MM.1S (cell line): ENCODE results near the gene CDC123.

Experiments
- DNase-seq: peaks from one replicate; pipeline ENCODE4 v3.0.0-alpha.2; 2015
- H2AFZ ChIP-seq: fragments of 300-600 bp; sonication (generic); 2 replicates; pipeline ENCODE4 v1.6.0; 2016; ENCODE audit warnings: antibody characterized with exemption, low read length
- H3F3A ChIP-seq: fragments of 300-600 bp; sonication (generic); 2 replicates; pipeline ENCODE4 v1.6.1; 2016; ENCODE audit warnings: mild to moderate bottlenecking, antibody characterized with exemption, low read length, moderate library complexity, mixed read lengths; ENCODE audit not compliant: insufficient read depth
- H3K27ac ChIP-seq: fragments of 300-600 bp; sonication (generic); 2 replicates; pipeline ENCODE4 v1.5.1; 2016; ENCODE audit warnings: mild to moderate bottlenecking, low read length
- H3K27me3 ChIP-seq: fragments of 300-600 bp; sonication (generic); replicated peaks from 2 replicates; pipeline ENCODE4 v1.6.0; 2016; ENCODE audit warnings: low read length; ENCODE audit not compliant: insufficient read depth
- H3K36me3 ChIP-seq: fragments of 300-600 bp; sonication (generic); replicated peaks from 2 replicates; pipeline ENCODE4 v1.6.1; 2016; ENCODE audit warnings: mild to moderate bottlenecking, low read length, mixed read lengths; ENCODE audit not compliant: insufficient read depth
- H3K4me1 ChIP-seq: fragments of 300-600 bp; sonication (generic); 2 replicates; pipeline ENCODE4 v1.6.1; 2016; ENCODE audit warnings: low read length, mixed read lengths
- H3K4me2 ChIP-seq: fragments of 300-600 bp; sonication (generic); 2 replicates; pipeline ENCODE4 v1.6.0; 2016; ENCODE audit warnings: low read depth, low read length
- H3K4me3 ChIP-seq: fragments of 300-600 bp; sonication (generic); 2 replicates; pipeline ENCODE4 v1.5.1; 2016; ENCODE audit warnings: low read length, mixed read lengths
- H3K79me2 ChIP-seq: fragments of 300-600 bp; sonication (generic); 2 replicates; pipeline ENCODE4 v1.6.1; 2016; ENCODE audit warnings: mixed run types, low read length, mixed read lengths
- H3K9ac ChIP-seq: fragments of 300-600 bp; sonication (generic); 2 replicates; pipeline ENCODE4 v1.6.1; 2016; ENCODE audit warnings: low read length, mixed read lengths
- H3K9me2 ChIP-seq: fragments of 300-600 bp; sonication (generic); replicated peaks from 2 replicates; pipeline ENCODE4 v1.6.1; 2016; ENCODE audit warnings: mild to moderate bottlenecking, low read length, mixed read lengths; ENCODE audit not compliant: insufficient read depth
- H3K9me3 ChIP-seq: fragments of 300-600 bp; sonication (generic); replicated peaks from 2 replicates; pipeline ENCODE4 v1.6.1; 2016; ENCODE audit warnings: mild to moderate bottlenecking, low read length, mixed read lengths; ENCODE audit not compliant: insufficient read depth
- H4K20me1 ChIP-seq: fragments of 300-600 bp; sonication (generic); 2 replicates; pipeline ENCODE4 v1.6.1; 2016; ENCODE audit warnings: mild to moderate bottlenecking, low read length, moderate library complexity, mixed read lengths; ENCODE audit not compliant: insufficient read depth
- EZH2 ChIP-seq: fragments of 300-600 bp; sonication (generic); optimal IDR thresholded peaks from 2 replicates; pipeline ENCODE3; 2017; ENCODE audit warnings: low read depth, mild to moderate bottlenecking, antibody characterized with exemption, low read length, mixed read lengths
- EZH2phosphoT487 ChIP-seq: fragments of 300-600 bp; sonication (generic); IDR thresholded peaks from 2 replicates; pipeline ENCODE4 v1.6.1; 2018; ENCODE audit warnings: antibody characterized with exemption, low read length
- TF ChIP-seq, protein P1 (sequence below): fragments of 300-600 bp; sonication (generic); IDR thresholded peaks from 2 replicates; pipeline ENCODE4 v1.5.1; 2016; ENCODE audit warnings: antibody characterized with exemption, low read length, mixed read lengths

The CDC123 gene

DNA sequence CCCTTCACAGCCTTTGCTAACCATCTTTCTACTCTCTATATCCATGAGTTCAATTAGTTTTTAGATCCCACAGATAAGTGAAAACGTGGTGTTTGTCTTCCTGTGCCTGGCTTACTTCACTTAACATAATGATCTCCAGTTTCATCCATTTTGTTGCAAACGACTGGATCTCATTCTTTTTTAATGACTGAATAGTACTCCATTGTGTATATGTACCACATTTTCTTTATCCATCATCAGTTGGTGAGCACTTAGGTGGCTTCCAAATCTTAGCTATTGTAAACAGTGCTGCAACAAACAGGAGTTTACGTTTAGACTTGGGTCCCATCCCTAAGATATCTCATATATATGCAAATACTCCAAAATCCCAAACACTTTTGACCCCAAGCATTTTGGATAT, 9.1 kb downstream of the CDC123 start:
- Histone ChIP-seq H4K20me1 (no peaks in the 10 kb centered on the region), H3F3A (no peaks in the 10 kb centered on the region), H2AFZ (no peak overlapping the region), H3K9ac (no peak overlapping the region), H3K79me2 (peaks cover 91% of the 10 kb centered on the region), H3K4me3 (no peak overlapping the region), H3K9me2 (no peaks in the 10 kb centered on the region), H3K9me3 (no peaks in the 10 kb centered on the region), H3K4me2 (no peak overlapping the region), H3K27ac (no peak overlapping the region), H3K4me1 (no peaks in the 10 kb centered on the region), H3K36me3 (no peaks in the 10 kb centered on the region; the same call in 1 of the 2 replicates), H3K27me3 (no peaks in the 10 kb centered on the region)
- TF ChIP-seq EZH2: no peak
- no peak for TF ChIP-seq EZH2phosphoT487
- TF ChIP-seq, protein P1, sequence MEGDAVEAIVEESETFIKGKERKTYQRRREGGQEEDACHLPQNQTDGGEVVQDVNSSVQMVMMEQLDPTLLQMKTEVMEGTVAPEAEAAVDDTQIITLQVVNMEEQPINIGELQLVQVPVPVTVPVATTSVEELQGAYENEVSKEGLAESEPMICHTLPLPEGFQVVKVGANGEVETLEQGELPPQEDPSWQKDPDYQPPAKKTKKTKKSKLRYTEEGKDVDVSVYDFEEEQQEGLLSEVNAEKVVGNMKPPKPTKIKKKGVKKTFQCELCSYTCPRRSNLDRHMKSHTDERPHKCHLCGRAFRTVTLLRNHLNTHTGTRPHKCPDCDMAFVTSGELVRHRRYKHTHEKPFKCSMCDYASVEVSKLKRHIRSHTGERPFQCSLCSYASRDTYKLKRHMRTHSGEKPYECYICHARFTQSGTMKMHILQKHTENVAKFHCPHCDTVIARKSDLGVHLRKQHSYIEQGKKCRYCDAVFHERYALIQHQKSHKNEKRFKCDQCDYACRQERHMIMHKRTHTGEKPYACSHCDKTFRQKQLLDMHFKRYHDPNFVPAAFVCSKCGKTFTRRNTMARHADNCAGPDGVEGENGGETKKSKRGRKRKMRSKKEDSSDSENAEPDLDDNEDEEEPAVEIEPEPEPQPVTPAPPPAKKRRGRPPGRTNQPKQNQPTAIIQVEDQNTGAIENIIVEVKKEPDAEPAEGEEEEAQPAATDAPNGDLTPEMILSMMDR: no peak
- no peak for DNase-seq

DNA sequence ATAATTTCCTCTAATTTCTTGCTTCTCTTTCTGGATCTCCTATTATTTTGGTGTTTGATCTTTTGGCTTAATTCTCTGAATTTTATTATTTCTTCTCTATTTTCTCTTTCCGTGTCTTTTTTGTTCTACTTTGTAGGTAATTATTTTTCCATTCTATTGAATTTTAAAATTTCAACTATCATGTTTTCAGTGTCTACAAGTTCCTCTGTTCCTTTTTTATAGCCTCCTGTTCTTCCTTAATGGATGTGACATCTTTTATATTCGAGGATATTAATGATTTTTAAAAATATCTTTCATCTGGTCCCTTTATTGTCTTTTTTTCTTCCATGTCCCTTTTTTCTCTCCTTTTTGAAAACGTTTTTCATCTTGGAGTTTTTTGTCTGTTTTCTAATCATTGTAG, 11.1 kb downstream of the CDC123 start:
- Histone ChIP-seq H3K79me2 (peaks cover 71% of the 10 kb centered on the region), H3K9me2 (no peaks in the 10 kb centered on the region), H3F3A (no peaks in the 10 kb centered on the region), H4K20me1 (no peaks in the 10 kb centered on the region), H3K27ac (no peak overlapping the region), H3K4me3 (no peak overlapping the region), H3K36me3 (peaks cover 4% of the 10 kb centered on the region), H3K27me3 (no peaks in the 10 kb centered on the region), H2AFZ (no peak overlapping the region), H3K4me2 (no peak overlapping the region), H3K9ac (no peak overlapping the region), H3K9me3 (no peaks in the 10 kb centered on the region), H3K4me1 (no peaks in the 10 kb centered on the region)
- DNase-seq: no peak
- TF ChIP-seq, protein P1: no peak
- TF ChIP-seq EZH2phosphoT487: no peak
- no peak for TF ChIP-seq EZH2

DNA sequence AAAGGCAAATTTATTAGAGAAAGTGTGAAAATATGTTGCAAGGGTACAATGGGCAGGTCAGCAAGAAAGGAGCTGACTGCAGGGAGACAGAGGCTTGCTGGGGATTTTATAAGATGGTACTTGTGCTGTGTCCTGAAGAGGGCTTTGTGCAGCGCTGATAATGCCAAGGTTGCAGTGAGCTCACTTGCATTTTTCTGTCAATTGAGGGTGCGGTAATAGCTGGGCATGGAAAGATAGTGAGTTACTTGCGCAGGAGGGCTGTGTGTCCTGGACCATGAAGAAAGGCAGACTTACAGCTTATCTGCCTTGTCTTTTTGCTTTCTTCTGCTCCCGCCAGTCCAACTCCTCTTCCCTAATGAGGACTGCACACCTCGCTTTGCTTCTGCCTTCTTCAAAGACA, 12.5 kb downstream of the CDC123 start:
- Histone ChIP-seq H3K27me3 (no peaks in the 10 kb centered on the region), H3K79me2 (peaks cover 57% of the 10 kb centered on the region), H3K36me3 (peaks cover 4% of the 10 kb centered on the region), H3F3A (0 out of 2 replicates have a peak, but pooled peaks cover 8% of the 10 kb centered on the region), H3K4me2 (no peak overlapping the region), H2AFZ (no peak overlapping the region), H3K9me3 (no peaks in the 10 kb centered on the region), H4K20me1 (no peaks in the 10 kb centered on the region), H3K9ac (no peak overlapping the region), H3K4me1 (no peaks in the 10 kb centered on the region), H3K27ac (no peak overlapping the region), H3K9me2 (no peaks in the 10 kb centered on the region), H3K4me3 (no peak overlapping the region)
- TF ChIP-seq, protein P1: no peak
- no peak for TF ChIP-seq EZH2phosphoT487
- no peak for TF ChIP-seq EZH2
- DNase-seq: no peak
